WERI-Rb-1 (cell line): Measurements from ENCODE around the gene RSRC2.
A peak's percentile ranks its signal among the peaks of the same experiment; 100 is the strongest.
"Not testable (repeated sequence)": the region's sequence is repeated elsewhere in the genome, so short reads cannot be mapped to it uniquely, and the experiment has no call there.

Experiments used
- DNase-seq: peaks from one replicate; pipeline ENCODE4 v3.0.0-alpha.2; 2020
- H3K27ac ChIP-seq: fragments of 250-450 bp; sonication (Bioruptor Pico); 2 replicates; pipeline ENCODE4 v1.5.1; 2020; ENCODE audit warnings: mild to moderate bottlenecking, moderate library complexity
- H3K27me3 ChIP-seq: fragments of 250-450 bp; sonication (Bioruptor Pico); 2 replicates; pipeline ENCODE4 v1.5.1; 2021; ENCODE audit warnings: mild to moderate bottlenecking, low read depth, moderate library complexity; ENCODE audit not compliant: insufficient read depth, severe bottlenecking
- H3K36me3 ChIP-seq: fragments of 250-450 bp; sonication (Bioruptor Pico); 2 replicates; pipeline ENCODE4 v1.5.1; 2020; ENCODE audit warnings: mild to moderate bottlenecking, moderate library complexity
- H3K4me3 ChIP-seq: 2 replicates; pipeline ENCODE4 v1.5.1; 2011; ENCODE audit warnings: low read depth, mild to moderate bottlenecking, control low read depth, low read length
- H3K9me3 ChIP-seq: fragments of 250-450 bp; sonication (Bioruptor Pico); 2 replicates; pipeline ENCODE4 v1.5.1; 2021; ENCODE audit warnings: mild to moderate bottlenecking, moderate library complexity; ENCODE audit not compliant: severe bottlenecking
- CTCF ChIP-seq: IDR thresholded peaks from 2 replicates; pipeline ENCODE4 v1.5.1; 2011; ENCODE audit warnings: low read depth, mild to moderate bottlenecking, control low read depth, inconsistent platforms, low read length

RSRC2 gene

GRCh38 chr12:122500685-122501488 is 25.8 kb downstream of the RSRC2 start, which contains the start of gene ZCCHC8:
TSS of gene ZCCHC8 (minus strand) at chr12:122500932. CDS start at chr12:122500840, 92 bp downstream.
- H3K4me3 ChIP-seq, result peak within 1 kb of the TSS; percentile 95
- DNase-seq, result peak; percentile 98
- peak; percentile 33; the same call in 1 of the 2 replicates for TF ChIP-seq CTCF
- H3K9me3 ChIP-seq, result no peaks in the 10 kb centered on the region
- H3K36me3 ChIP-seq, result peaks cover 48% of the 10 kb centered on the region
- no peaks in the 10 kb centered on the region for H3K27me3 ChIP-seq
- H3K27ac ChIP-seq, result peak within 1 kb of the TSS; percentile 95

- Histone ChIP-seq H3K4me3 (peak overlapping the region; percentile 95), H3K27me3 (no peaks in the 10 kb centered on the region), H3K27ac (peak overlapping the region; percentile 95), H3K36me3 (peaks cover 44% of the 10 kb centered on the region), H3K9me3 (no peaks in the 10 kb centered on the region)
- peak; percentile 59 for DNase-seq
- TF ChIP-seq CTCF, result no peak
These were observed 26.6 kb downstream of the RSRC2 start for GRCh38 chr12:122499991-122500684.

GRCh38 chr12:122495258-122495657 is 31.5 kb downstream of the RSRC2 start:
- Histone ChIP-seq H3K9me3 (no peaks in the 10 kb centered on the region), H3K27ac (no peak overlapping the region), H3K36me3 (peaks cover 59% of the 10 kb centered on the region), H3K27me3 (no peaks in the 10 kb centered on the region), H3K4me3 (no peak overlapping the region)
- no peak for DNase-seq
- TF ChIP-seq CTCF, result no peak

- not testable (repeated sequence) for H3K4me3 ChIP-seq, H3K27ac ChIP-seq, H3K27me3 ChIP-seq, H3K9me3 ChIP-seq, DNase-seq
- H3K36me3 ChIP-seq, result peaks cover 77% of the 10 kb centered on the region
These were observed 33.5 kb downstream of the RSRC2 start for GRCh38 chr12:122493222-122493621.

- no peak for DNase-seq
- TF ChIP-seq CTCF, result no peak
- Histone ChIP-seq H3K27ac (no peak overlapping the region), H3K27me3 (no peaks in the 10 kb centered on the region), H3K36me3 (peaks cover 81% of the 10 kb centered on the region), H3K4me3 (no peak overlapping the region), H3K9me3 (no peaks in the 10 kb centered on the region)
These were observed 34.7 kb downstream of the RSRC2 start for GRCh38 chr12:122491991-122492390.

- peaks cover 84% of the 10 kb centered on the region for H3K36me3 ChIP-seq
- no peak for DNase-seq
- H3K4me3 ChIP-seq, result no peak overlapping the region
- TF ChIP-seq CTCF, result no peak
- no peaks in the 10 kb centered on the region for H3K27me3 ChIP-seq
- H3K9me3 ChIP-seq, result no peaks in the 10 kb centered on the region
- H3K27ac ChIP-seq, result no peak overlapping the region
These were observed 37.7 kb downstream of the RSRC2 start for GRCh38 chr12:122489038-122489437.

- H3K27ac ChIP-seq, H3K4me3 ChIP-seq, H3K9me3 ChIP-seq, DNase-seq, H3K27me3 ChIP-seq: not testable (repeated sequence)
- peaks cover 86% of the 10 kb centered on the region for H3K36me3 ChIP-seq
These were observed 38.9 kb downstream of the RSRC2 start for GRCh38 chr12:122487807-122488206.
